H54 (cell line): ENCODE data around the gene CCDC69.
A peak's percentile ranks its signal among the peaks of the same experiment; 100 is the strongest.
"Not testable (repeated sequence)": the region's sequence is repeated elsewhere in the genome, so short reads cannot be mapped to it uniquely, and the experiment has no call there.

Experiments used
- DNase-seq: peaks from one replicate; pipeline ENCODE4 v3.0.0; 2011; ENCODE audit warnings: low spot score, mixed read lengths; ENCODE audit not compliant: insufficient read length
- FAIRE-seq: peaks from 3 replicates; lab custom pipeline; 2011; peaks lifted over from hg19 to GRCh38; lab: Jason Lieb, UNC
- POLR2A ChIP-seq: IDR thresholded peaks from 2 replicates; pipeline ENCODE4 v1.6.1; 2011; ENCODE audit warnings: low read depth, mild to moderate bottlenecking, low read length

Gene CCDC69, protein sequence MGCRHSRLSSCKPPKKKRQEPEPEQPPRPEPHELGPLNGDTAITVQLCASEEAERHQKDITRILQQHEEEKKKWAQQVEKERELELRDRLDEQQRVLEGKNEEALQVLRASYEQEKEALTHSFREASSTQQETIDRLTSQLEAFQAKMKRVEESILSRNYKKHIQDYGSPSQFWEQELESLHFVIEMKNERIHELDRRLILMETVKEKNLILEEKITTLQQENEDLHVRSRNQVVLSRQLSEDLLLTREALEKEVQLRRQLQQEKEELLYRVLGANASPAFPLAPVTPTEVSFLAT

GRCh38 chr5:151223447-151224264, at the start of gene CCDC69:
Gene CCDC69, minus strand, starts transcription at chr5:151224092. Its CDS starts 122 bp downstream, at chr5:151223970.
- DNase-seq: peak; percentile 75
- FAIRE-seq: no peak
- TF ChIP-seq POLR2A: peak; percentile 45; the same call in 1 of the 2 replicates

DNA sequence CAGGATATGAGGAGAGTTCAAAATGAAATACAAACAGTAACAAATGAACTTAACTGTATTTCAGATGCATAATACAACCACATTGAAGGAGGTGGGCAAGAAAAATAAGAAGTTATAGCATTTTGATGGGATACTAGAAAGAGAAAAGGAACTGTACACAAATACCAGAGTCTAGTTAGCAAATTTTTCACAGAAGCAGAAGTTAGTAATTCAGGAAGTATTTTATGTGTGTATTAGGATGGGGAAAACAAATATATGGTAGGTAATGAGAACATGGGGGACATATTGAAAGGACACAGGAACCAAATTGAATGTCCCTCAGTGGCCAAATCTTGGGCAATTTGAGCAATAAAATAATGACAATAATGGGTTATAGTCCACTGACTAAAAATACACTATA, 47.4 kb upstream of the CCDC69 start:
- no peak for TF ChIP-seq POLR2A
- DNase-seq (no peak), FAIRE-seq (no peak)

DNA sequence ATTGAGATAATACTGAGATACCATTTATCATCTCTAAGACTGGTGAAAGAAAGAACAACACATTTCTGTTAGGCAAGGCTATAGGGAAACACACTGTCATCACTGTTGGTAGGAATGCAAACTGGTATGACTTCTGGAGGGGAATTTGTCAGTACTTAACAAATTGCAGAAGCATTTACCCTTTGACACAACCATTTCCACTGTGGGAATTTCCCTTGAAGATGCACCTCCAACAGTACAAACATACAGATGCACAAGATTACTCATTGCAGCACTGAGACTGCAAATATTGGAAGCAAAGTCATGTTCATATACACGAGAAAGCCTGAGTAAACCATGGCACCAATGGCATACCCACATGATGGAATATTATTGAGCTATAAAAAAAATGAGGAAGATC, 46.7 kb upstream of the CCDC69 start:
- FAIRE-seq (peak; percentile 60), DNase-seq (no peak)
- no peak for TF ChIP-seq POLR2A

DNA sequence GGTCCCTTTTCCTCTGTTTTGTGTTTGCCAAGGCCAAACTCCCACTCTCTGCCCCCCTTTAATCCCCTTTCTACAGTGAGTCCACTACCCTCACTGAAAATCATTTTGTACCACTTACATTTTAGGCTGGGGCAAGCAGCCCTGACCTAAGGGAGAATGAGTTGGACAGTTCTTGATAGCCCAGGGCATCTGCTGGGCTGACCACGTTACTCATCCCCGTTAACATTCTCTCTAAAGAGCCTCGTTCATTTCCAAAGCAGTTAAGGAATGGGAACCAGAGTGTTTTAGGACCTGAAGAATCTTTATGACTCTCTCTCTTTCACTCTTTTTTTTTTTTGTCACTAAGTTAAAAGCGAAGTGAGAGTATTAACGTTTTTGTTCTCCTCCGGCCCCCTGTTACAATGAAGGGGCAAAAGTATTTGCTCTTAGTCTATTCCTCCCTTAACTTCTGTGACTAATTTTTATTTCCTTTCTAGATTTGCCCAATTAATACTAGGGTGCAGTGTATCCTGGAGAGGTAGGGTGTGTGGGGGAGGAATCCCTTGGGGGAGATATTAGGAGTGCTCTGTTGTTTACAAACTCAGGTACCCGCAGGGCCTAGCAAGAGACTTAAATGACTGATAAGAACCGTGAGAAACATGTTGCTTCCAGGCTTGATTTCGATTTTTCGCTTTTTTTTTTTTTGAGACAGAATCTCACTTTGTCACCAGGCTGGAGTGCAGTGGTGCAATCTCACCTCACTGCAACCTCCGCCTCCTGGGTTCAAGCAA, 43.8 kb upstream of the CCDC69 start:
- DNase-seq: no peak
- no peak for TF ChIP-seq POLR2A
- FAIRE-seq: no peak

GRCh38 chr5:151264113-151264512, 40.2 kb upstream of the CCDC69 start:
- FAIRE-seq: peak; percentile 45
- peak; percentile 40 for DNase-seq

DNA sequence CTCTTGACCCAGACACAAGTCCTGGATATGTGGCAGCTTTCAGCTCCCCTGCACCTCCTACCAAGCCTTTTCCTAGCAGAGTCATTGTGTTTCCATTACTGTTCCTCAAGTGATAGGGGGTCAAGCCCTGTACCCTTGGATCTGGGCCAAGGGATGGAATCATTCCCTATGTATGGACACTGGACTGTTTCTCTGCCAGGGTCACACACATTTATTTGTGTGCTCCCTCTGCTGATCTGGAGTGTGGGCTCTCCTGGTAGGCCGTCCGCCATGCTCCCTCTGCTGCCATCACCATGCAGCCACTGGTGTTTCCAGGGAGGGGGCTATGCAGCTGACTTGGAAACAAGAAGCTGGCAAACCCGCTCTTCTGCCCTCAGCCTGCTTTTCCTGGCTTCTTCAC, 38.6 kb upstream of the CCDC69 start:
- FAIRE-seq (no peak), DNase-seq (no peak)
- TF ChIP-seq POLR2A: no peak

More at GRCh38 chr5:151264113-151264512, 40.2 kb upstream of the CCDC69 start:
- TF ChIP-seq POLR2A: no peak

DNA sequence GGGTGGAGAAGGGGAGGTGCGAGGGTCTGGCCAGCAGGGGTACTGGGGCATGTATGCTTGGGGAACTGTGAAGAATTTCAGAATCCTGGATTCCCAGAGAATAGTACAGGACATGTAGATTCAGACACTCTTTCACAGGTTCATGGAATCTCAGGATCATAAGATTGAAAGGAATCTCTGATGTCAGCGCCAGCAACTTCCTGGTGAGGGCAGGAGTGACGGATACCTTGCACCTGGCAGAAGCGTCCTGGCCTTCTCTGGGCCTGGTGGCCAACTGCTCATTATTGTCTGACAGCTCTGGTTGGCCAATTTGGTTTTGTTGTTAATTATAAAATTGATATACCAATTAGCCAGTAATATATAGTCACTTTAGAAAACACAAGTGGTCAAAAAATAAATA, 36.0 kb upstream of the CCDC69 start:
- FAIRE-seq: no peak
- no peak for TF ChIP-seq POLR2A

DNA sequence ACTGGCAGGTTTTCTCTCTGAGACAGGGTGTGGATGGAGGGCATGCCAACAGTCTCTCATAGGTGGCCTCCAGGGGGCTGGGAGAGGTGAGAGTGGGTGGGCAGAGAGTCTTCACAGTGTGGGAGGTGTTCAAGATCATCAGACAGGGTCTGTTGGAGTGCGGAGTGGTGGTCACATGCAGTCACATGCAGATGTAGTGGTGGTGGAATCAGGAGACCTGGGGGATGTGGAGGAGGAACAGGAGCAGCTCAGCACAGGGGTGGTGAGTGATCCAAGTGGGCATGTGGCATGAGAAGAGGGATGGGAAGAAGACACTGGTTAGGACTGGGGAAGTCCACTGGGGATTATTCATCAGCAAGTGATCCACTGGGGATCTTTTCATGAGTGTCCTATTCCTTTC, 34.9 kb upstream of the CCDC69 start:
- DNase-seq (no peak), FAIRE-seq (no peak)
- TF ChIP-seq POLR2A: no peak

More for the DNA sequence above, 36.0 kb upstream of the CCDC69 start:
- no peak for DNase-seq

DNA sequence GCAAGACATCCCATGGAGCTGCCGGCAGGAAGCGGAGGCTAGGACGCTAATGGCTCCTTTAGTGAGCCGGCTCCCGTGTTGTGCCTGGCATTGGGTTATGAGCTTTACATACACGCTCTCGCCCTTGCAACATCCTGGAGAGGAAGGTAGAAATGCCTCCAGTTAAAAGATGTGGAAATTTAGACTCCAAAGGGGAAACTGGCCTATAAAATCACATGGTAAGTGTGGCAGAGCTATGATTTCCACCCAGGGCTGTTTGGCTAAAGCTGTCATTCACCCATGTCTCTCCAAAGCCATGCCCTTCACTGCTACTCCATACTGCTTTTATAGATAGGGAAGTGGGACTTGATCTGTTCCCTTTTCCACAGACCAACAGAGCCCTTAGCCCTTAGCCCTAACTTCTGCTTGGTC, 34.3 kb upstream of the CCDC69 start:
- no peak for TF ChIP-seq POLR2A
- no peak for FAIRE-seq

GRCh38 chr5:151257731-151258181, 33.9 kb upstream of the CCDC69 start:
- no peak for FAIRE-seq
- no peak for DNase-seq
- no peak for TF ChIP-seq POLR2A

More for the DNA sequence above, 34.3 kb upstream of the CCDC69 start:
- no peak for DNase-seq

DNA sequence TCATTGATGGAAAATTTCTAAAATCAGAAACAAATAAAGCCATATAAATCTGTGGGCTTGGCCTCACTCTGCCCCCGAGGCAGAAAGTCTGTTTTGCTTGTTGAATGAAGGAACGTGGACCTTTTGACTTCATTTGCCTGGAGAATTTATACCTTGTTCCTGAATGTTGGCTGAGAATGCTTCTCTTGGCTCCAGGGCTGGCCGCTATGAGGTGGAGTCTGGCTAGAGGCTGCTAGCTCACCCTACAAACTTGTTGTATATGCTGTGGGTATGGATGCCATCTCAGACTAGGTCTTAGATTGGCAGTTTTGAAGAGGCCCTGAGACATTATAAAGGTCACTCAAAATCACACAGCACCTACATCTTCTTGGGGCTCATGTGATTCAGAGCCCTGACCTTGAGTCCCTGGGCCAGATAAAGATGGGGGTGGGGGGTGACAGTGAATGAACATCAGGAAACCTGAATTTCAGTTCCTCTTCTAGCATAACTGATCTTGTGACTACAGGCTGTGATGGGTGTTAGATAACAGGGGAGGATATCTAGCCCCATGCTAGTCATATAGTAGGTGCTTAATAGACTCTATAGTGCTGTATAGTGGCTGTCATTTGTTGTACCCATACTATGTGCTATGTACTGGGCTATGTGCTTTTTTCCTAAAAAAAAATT, 31.9 kb upstream of the CCDC69 start:
- FAIRE-seq: no peak
- TF ChIP-seq POLR2A: no peak
- no peak for DNase-seq

DNA sequence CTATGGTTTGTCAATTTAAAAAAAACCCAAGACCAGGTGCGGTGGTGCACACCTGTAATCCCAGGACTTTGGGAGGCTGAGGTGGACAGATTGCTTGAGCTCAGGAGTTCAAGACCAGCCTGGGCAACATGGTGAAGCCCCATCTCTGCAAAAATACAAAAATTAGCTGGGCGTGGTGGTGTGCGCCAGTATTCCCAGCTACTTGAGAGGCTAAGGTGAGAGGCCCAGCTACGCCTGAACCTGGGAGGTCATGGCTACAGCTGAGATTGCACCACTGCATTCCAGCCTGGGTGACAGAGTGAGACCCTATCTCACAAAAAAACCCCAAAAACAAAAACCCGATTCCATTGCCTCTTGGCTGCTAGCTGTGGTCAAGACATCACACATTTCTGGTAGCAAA, 31.1 kb upstream of the CCDC69 start:
- not testable (repeated sequence) for FAIRE-seq, DNase-seq

- DNase-seq (no peak), FAIRE-seq (no peak)
- no peak for TF ChIP-seq POLR2A
Observed at GRCh38 chr5:151254556-151254955, 30.7 kb upstream of the CCDC69 start.

DNA sequence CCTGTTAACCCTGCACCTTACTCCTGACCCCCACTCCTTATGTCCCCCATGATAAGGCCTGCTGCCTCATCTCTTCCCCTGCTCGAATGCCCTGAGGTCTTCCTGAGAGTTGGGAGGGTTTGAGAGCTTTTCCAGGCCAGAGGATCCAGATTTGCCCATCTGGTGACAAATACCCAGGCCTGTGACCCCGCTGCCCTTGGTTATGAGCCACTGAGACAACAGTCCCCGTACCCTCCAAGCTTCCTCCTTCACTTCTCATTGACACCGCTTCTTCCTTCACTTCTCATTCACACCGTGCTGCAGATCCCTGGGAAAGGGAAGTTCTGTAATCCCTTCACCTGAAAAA, 29.7 kb upstream of the CCDC69 start:
- DNase-seq (no peak), FAIRE-seq (no peak)
- TF ChIP-seq POLR2A: no peak
